Measurements from ENCODE around the gene JPH3. TPM values are rescaled to one million over a fixed set of nuclear protein-coding genes. Genes with fewer than 3 reads are reported as not detected.

The JPH3 gene
- polyA plus RNA-seq, 3 donors, result not detected

- Mint-ChIP-seq H3K4me3 (peak overlapping the region; percentile 73 to 91), H3K4me1 (peaks cover 43% of the 10 kb centered on the region), H3K36me3 (no peaks in the 10 kb centered on the region), H3K9me3 (peaks cover 0 to 4% (median 2%) of the 10 kb centered on the region in 7 donors), H3K27ac (peak overlapping the region; percentile 99 to 100 (median 99)), H3K27me3 (ENCODE audit: low read depth in 3 of 3) (peaks cover 9 to 11% (median 10%) of the 10 kb centered on the region in 3 donors)
- TF ChIP-seq, protein P1, sequence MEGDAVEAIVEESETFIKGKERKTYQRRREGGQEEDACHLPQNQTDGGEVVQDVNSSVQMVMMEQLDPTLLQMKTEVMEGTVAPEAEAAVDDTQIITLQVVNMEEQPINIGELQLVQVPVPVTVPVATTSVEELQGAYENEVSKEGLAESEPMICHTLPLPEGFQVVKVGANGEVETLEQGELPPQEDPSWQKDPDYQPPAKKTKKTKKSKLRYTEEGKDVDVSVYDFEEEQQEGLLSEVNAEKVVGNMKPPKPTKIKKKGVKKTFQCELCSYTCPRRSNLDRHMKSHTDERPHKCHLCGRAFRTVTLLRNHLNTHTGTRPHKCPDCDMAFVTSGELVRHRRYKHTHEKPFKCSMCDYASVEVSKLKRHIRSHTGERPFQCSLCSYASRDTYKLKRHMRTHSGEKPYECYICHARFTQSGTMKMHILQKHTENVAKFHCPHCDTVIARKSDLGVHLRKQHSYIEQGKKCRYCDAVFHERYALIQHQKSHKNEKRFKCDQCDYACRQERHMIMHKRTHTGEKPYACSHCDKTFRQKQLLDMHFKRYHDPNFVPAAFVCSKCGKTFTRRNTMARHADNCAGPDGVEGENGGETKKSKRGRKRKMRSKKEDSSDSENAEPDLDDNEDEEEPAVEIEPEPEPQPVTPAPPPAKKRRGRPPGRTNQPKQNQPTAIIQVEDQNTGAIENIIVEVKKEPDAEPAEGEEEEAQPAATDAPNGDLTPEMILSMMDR (IDR thresholded peaks at IDR 0.05), result no peak
- Histone ChIP-seq H3K4me1 (ENCODE audit: control insufficient read depth in 1 of 2, insufficient read depth in 2 of 2, low read length in 2 of 2) (peaks cover 37 to 38% of the 10 kb centered on the region in 2 donors), H3K9ac (ENCODE audit: insufficient read depth, low read length, poor library complexity, severe bottlenecking) (peak overlapping the region; percentile 66), H3K36me3 (replicated peaks in 1 of 2; ENCODE audit: control insufficient read depth in 1 of 2, insufficient read depth in 2 of 2, low read length in 2 of 2) (no peaks in the 10 kb centered on the region), H3K9me3 (replicated peaks in 1 of 2; ENCODE audit: control insufficient read depth in 1 of 2, insufficient read depth in 1 of 2, low read length in 2 of 2) (no peaks in the 10 kb centered on the region), H3K27ac (ENCODE audit: low read depth in 1 of 2, low read length in 2 of 2) (peak overlapping the region; percentile 88 to 93), H4K20me1 (ENCODE audit: insufficient read depth, low read length) (no peaks in the 10 kb centered on the region), H3K4me3 (replicated peaks in 1 of 3; ENCODE audit: low read depth in 2 of 3, low read length in 3 of 3) (peak overlapping the region in 1 of 3 experiments; percentile 51), H3K79me2 (ENCODE audit: insufficient read depth, low read length) (no peaks in the 10 kb centered on the region), H3K4me2 (replicated peaks; ENCODE audit: extremely low read depth, low read length, poor library complexity, severe bottlenecking) (peak overlapping the region; percentile 63), H2AFZ (ENCODE audit: insufficient read depth, low read depth, low read length, poor library complexity, severe bottlenecking) (peak overlapping the region; percentile 55), H3K27me3 (ENCODE audit: control insufficient read depth in 2 of 2, insufficient read depth in 2 of 2, low read length in 2 of 2) (no peaks in the 10 kb centered on the region)
- intact Hi-C loops (cut with micrococcal nuclease), result no loop called here
- 31% methylated on average over 16 of the region's 22 CpGs for WGBS (ENCODE audit: insufficient coverage)
- peak; percentile 87 to 97 (median 94) for DNase-seq
These were observed 47.4 kb upstream of the JPH3 start for GRCh38 chr16:87554754-87555427.

- H3K4me1 ChIP-seq (ENCODE audit: control insufficient read depth in 1 of 2, insufficient read depth in 2 of 2, low read length in 2 of 2), result peaks cover 38 to 40% of the 10 kb centered on the region in 2 donors
- TF ChIP-seq, protein P1 (IDR thresholded peaks at IDR 0.05), result no peak
- Mint-ChIP-seq H3K9me3 (peaks cover 5 to 9% (median 7%) of the 10 kb centered on the region in 7 donors), H3K4me3 (peak overlapping the region; percentile 73 to 91), H3K27me3 (ENCODE audit: low read depth in 3 of 3) (peaks cover 6 to 11% (median 9%) of the 10 kb centered on the region in 3 donors), H3K27ac (peak overlapping the region; percentile 99 to 100 (median 99)), H3K4me1 (peaks cover 47% of the 10 kb centered on the region), H3K36me3 (no peaks in the 10 kb centered on the region)
- 58% methylated on average over 7 of the region's 17 CpGs for WGBS (ENCODE audit: insufficient coverage)
- H3K9ac ChIP-seq (ENCODE audit: insufficient read depth, low read length, poor library complexity, severe bottlenecking), result peak overlapping the region; percentile 66
- peak overlapping the region; percentile 63 for H3K4me2 ChIP-seq (replicated peaks; ENCODE audit: extremely low read depth, low read length, poor library complexity, severe bottlenecking)
- H2AFZ ChIP-seq (ENCODE audit: insufficient read depth, low read depth, low read length, poor library complexity, severe bottlenecking), result no peak overlapping the region
- peak overlapping the region; percentile 88 to 93 for H3K27ac ChIP-seq (ENCODE audit: low read depth in 1 of 2, low read length in 2 of 2)
- H3K9me3 ChIP-seq (replicated peaks in 1 of 2; ENCODE audit: control insufficient read depth in 1 of 2, insufficient read depth in 1 of 2, low read length in 2 of 2), result peaks cover 0 to 7% of the 10 kb centered on the region in 2 donors
- H4K20me1 ChIP-seq (ENCODE audit: insufficient read depth, low read length), result no peaks in the 10 kb centered on the region
- peak overlapping the region in 1 of 3 experiments; percentile 51 for H3K4me3 ChIP-seq (replicated peaks in 1 of 3; ENCODE audit: low read depth in 2 of 3, low read length in 3 of 3)
- intact Hi-C loops (cut with micrococcal nuclease), result no loop called here
- DNase-seq, result peak; percentile 72 to 88 (median 78)
- H3K79me2 ChIP-seq (ENCODE audit: insufficient read depth, low read length), result no peaks in the 10 kb centered on the region
- H3K27me3 ChIP-seq (ENCODE audit: control insufficient read depth in 2 of 2, insufficient read depth in 2 of 2, low read length in 2 of 2), result no peaks in the 10 kb centered on the region
- no peaks in the 10 kb centered on the region for H3K36me3 ChIP-seq (replicated peaks in 1 of 2; ENCODE audit: control insufficient read depth in 1 of 2, insufficient read depth in 2 of 2, low read length in 2 of 2)
These were observed 46.7 kb upstream of the JPH3 start for GRCh38 chr16:87555647-87556046.
